Stimulated activated naive CD4-positive, alpha-beta T cell treated with Interleukin-2 at 50 U/mL for 16 hours (primary cell): ENCODE results near the gene ZNF280B.
"Not testable (repeated sequence)": the region's sequence is repeated elsewhere in the genome, so short reads cannot be mapped to it uniquely, and the experiment has no call there.

ENCODE experiments used
- DNase-seq: peaks from one replicate; lab custom pipeline; 2025; lab: John Stamatoyannopoulos, UW

Gene ZNF280B

GRCh38 chr22:22463855-22464540 is 44.5 kb downstream of the ZNF280B start:
- peak; percentile 4 for DNase-seq

- no peak for DNase-seq
These were observed 45.6 kb downstream of the ZNF280B start for GRCh38 chr22:22462813-22463567.

- DNase-seq, result no peak
These were observed 47.0 kb downstream of the ZNF280B start for GRCh38 chr22:22461583-22461982.

- DNase-seq, result no peak
These were observed 47.4 kb downstream of the ZNF280B start for GRCh38 chr22:22461111-22461510.

GRCh38 chr22:22460635-22461034 is 47.9 kb downstream of the ZNF280B start:
- no peak for DNase-seq

- no peak for DNase-seq
These were observed 48.5 kb downstream of the ZNF280B start for GRCh38 chr22:22460060-22460459.

- no peak for DNase-seq
These were observed 49.5 kb downstream of the ZNF280B start for GRCh38 chr22:22458896-22459588.

- no peak for DNase-seq
These were observed 50.2 kb downstream of the ZNF280B start for GRCh38 chr22:22458387-22458786.

- no peak for DNase-seq
These were observed 53.5 kb downstream of the ZNF280B start for GRCh38 chr22:22454997-22455396.

GRCh38 chr22:22452996-22453686 is 55.4 kb downstream of the ZNF280B start:
- no peak for DNase-seq

GRCh38 chr22:22452211-22452610 is 56.3 kb downstream of the ZNF280B start:
- no peak for DNase-seq

GRCh38 chr22:22450343-22450839 is 58.2 kb downstream of the ZNF280B start:
- DNase-seq, result no peak

- no peak for DNase-seq
These were observed 58.7 kb downstream of the ZNF280B start for GRCh38 chr22:22449819-22450218.

GRCh38 chr22:22446517-22446916 is 62.0 kb downstream of the ZNF280B start:
- no peak for DNase-seq

- not testable (repeated sequence) for DNase-seq
These were observed 64.4 kb downstream of the ZNF280B start for GRCh38 chr22:22444007-22444589.

- no peak for DNase-seq
These were observed 65.4 kb downstream of the ZNF280B start for GRCh38 chr22:22442928-22443709.

GRCh38 chr22:22441626-22442025 is 66.9 kb downstream of the ZNF280B start:
- not testable (repeated sequence) for DNase-seq

- no peak for DNase-seq
These were observed 68.4 kb downstream of the ZNF280B start for GRCh38 chr22:22440188-22440587.
